Measurements from ENCODE around the gene WRAP73.
"Not testable (repeated sequence)": the region's sequence is repeated elsewhere in the genome, so short reads cannot be mapped to it uniquely, and the experiment has no call there.

WRAP73 gene

GRCh38 chr1:3625151-3625907, 24.6 kb downstream of the WRAP73 start:
- H3K9ac ChIP-seq (ENCODE audit: low read length) = peak overlapping the region; percentile 76
- H3K27ac ChIP-seq (ENCODE audit: low read depth, low read length, poor library complexity, severe bottlenecking) = no peak overlapping the region
- H3K27me3 ChIP-seq (ENCODE audit: insufficient read depth, low read length) = no peaks in the 10 kb centered on the region; the same call in 1 of the 2 replicates
- H2AFZ ChIP-seq (ENCODE audit: low read length) = no peak overlapping the region
- TF ChIP-seq EZH2 (IDR thresholded peaks at IDR 0.05; ENCODE audit: borderline replicate concordance, low read length) (no peak), CTCF (IDR thresholded peaks at IDR 0.05; ENCODE audit: low read length) (no peak)
- peak overlapping the region; percentile 92 for H3K4me2 ChIP-seq (ENCODE audit: low read length)
- H3K9me3 ChIP-seq (ENCODE audit: low read length) = no peaks in the 10 kb centered on the region
- no peaks in the 10 kb centered on the region for H3K9me2 ChIP-seq (ENCODE audit: low read depth, low read length)
- H3K4me3 ChIP-seq (ENCODE audit: low read depth, low read length, poor library complexity, severe bottlenecking) = peak overlapping the region; percentile 87
- no peaks in the 10 kb centered on the region for H3K79me2 ChIP-seq (ENCODE audit: insufficient read depth, low read length)
- H3F3A ChIP-seq (ENCODE audit: insufficient read depth, low read length) = 0 out of 2 replicates have a peak, but pooled peaks cover 3% of the 10 kb centered on the region
- H4K20me1 ChIP-seq (ENCODE audit: insufficient read depth, low read length) = no peaks in the 10 kb centered on the region
- peaks cover 28% of the 10 kb centered on the region; the same call in 1 of the 2 replicates for H3K36me3 ChIP-seq (ENCODE audit: insufficient read depth, low read length)
- H3K4me1 ChIP-seq (ENCODE audit: insufficient read depth, low read length, severe bottlenecking) = peaks cover 23% of the 10 kb centered on the region

- H3K9ac ChIP-seq (ENCODE audit: low read length) = peak within 1 kb of the TSS; percentile 76
- peaks cover 23% of the 10 kb centered on the region for H3K4me1 ChIP-seq (ENCODE audit: insufficient read depth, low read length, severe bottlenecking)
- H3K36me3 ChIP-seq (ENCODE audit: insufficient read depth, low read length) = peaks cover 21% of the 10 kb centered on the region; the same call in 1 of the 2 replicates
- no peaks in the 10 kb centered on the region for H3K79me2 ChIP-seq (ENCODE audit: insufficient read depth, low read length)
- peak within 1 kb of the TSS; percentile 87 for H3K4me3 ChIP-seq (ENCODE audit: low read depth, low read length, poor library complexity, severe bottlenecking)
- no peaks in the 10 kb centered on the region for H3K9me3 ChIP-seq (ENCODE audit: low read length)
- no peaks in the 10 kb centered on the region for H4K20me1 ChIP-seq (ENCODE audit: insufficient read depth, low read length)
- H3F3A ChIP-seq (ENCODE audit: insufficient read depth, low read length) = 0 out of 2 replicates have a peak, but pooled peaks cover 3% of the 10 kb centered on the region
- H3K4me2 ChIP-seq (ENCODE audit: low read length) = peak within 1 kb of the TSS; percentile 92
- H3K9me2 ChIP-seq (ENCODE audit: low read depth, low read length) = no peaks in the 10 kb centered on the region
- H2AFZ ChIP-seq (ENCODE audit: low read length) = peak within 1 kb of the TSS; percentile 39; the same call in 1 of the 2 replicates
- H3K27ac ChIP-seq (ENCODE audit: low read depth, low read length, poor library complexity, severe bottlenecking) = no peak within 1 kb of the TSS
- no peaks in the 10 kb centered on the region; the same call in 1 of the 2 replicates for H3K27me3 ChIP-seq (ENCODE audit: insufficient read depth, low read length)
- TF ChIP-seq EZH2 (IDR thresholded peaks at IDR 0.05; ENCODE audit: borderline replicate concordance, low read length) = no peak
- TF ChIP-seq CTCF (IDR thresholded peaks at IDR 0.05; ENCODE audit: low read length) = no peak
Measured at GRCh38 chr1:3624200-3625136, 25.4 kb downstream of the WRAP73 start, which contains the start of gene TPRG1L. Gene TPRG1L (plus strand): TSS chr1:3625015. CDS start chr1:3625073, 58 bp downstream.

- no peaks in the 10 kb centered on the region for H3K79me2 ChIP-seq (ENCODE audit: insufficient read depth, low read length)
- H3K27me3 ChIP-seq (ENCODE audit: insufficient read depth, low read length) = no peaks in the 10 kb centered on the region; the same call in 1 of the 2 replicates
- no peak for TF ChIP-seq CTCF (IDR thresholded peaks at IDR 0.05; ENCODE audit: low read length)
- no peak overlapping the region for H3K27ac ChIP-seq (ENCODE audit: low read depth, low read length, poor library complexity, severe bottlenecking)
- H3K9me2 ChIP-seq (ENCODE audit: low read depth, low read length) = no peaks in the 10 kb centered on the region
- H3K4me3 ChIP-seq (ENCODE audit: low read depth, low read length, poor library complexity, severe bottlenecking) = peak overlapping the region; percentile 87
- peaks cover 12% of the 10 kb centered on the region; the same call in 1 of the 2 replicates for H3K36me3 ChIP-seq (ENCODE audit: insufficient read depth, low read length)
- no peaks in the 10 kb centered on the region for H4K20me1 ChIP-seq (ENCODE audit: insufficient read depth, low read length)
- H3K9ac ChIP-seq (ENCODE audit: low read length) = peak overlapping the region; percentile 69
- peaks cover 23% of the 10 kb centered on the region for H3K4me1 ChIP-seq (ENCODE audit: insufficient read depth, low read length, severe bottlenecking)
- no peaks in the 10 kb centered on the region for H3K9me3 ChIP-seq (ENCODE audit: low read length)
- no peak overlapping the region for H2AFZ ChIP-seq (ENCODE audit: low read length)
- peak overlapping the region; percentile 91 for H3K4me2 ChIP-seq (ENCODE audit: low read length)
- no peaks in the 10 kb centered on the region for H3F3A ChIP-seq (ENCODE audit: insufficient read depth, low read length)
Measured at GRCh38 chr1:3623441-3624199, 26.3 kb downstream of the WRAP73 start.

GRCh38 chr1:3622102-3622501, 27.8 kb downstream of the WRAP73 start:
- H4K20me1 ChIP-seq (ENCODE audit: insufficient read depth, low read length); H3K4me3 ChIP-seq (ENCODE audit: low read depth, low read length, poor library complexity, severe bottlenecking); H3K9me2 ChIP-seq (ENCODE audit: low read depth, low read length); H3K4me2 ChIP-seq (ENCODE audit: low read length); H3F3A ChIP-seq (ENCODE audit: insufficient read depth, low read length); H3K9ac ChIP-seq (ENCODE audit: low read length); H3K27ac ChIP-seq (ENCODE audit: low read depth, low read length, poor library complexity, severe bottlenecking); H3K27me3 ChIP-seq (ENCODE audit: insufficient read depth, low read length); H3K79me2 ChIP-seq (ENCODE audit: insufficient read depth, low read length); H3K36me3 ChIP-seq (ENCODE audit: insufficient read depth, low read length); H2AFZ ChIP-seq (ENCODE audit: low read length); H3K9me3 ChIP-seq (ENCODE audit: low read length): not testable (repeated sequence)
- H3K4me1 ChIP-seq (ENCODE audit: insufficient read depth, low read length, severe bottlenecking) = peaks cover 23% of the 10 kb centered on the region

All from OCI-LY1 (cell line).